Gastrocnemius medialis (tissue), 4 donors: Measurements from ENCODE around the gene TP53I13. TPM values are rescaled to one million over a fixed set of nuclear protein-coding genes. Genes with fewer than 3 reads are reported as not detected.

Experiments used
- ATAC-seq, 2 donors: fragments of 150-250 bp; one replicate each; pipeline ENCODE4 v1.9.1; 2016
- DNase-seq, 2 donors: peaks; one replicate each; pipeline ENCODE4 v3.0.0-alpha.2; 2019
- H3K27ac ChIP-seq, 4 donors: fragments of 200-600 bp; sonication (generic); 1 replicate in 1 of 4; 2 replicates in 3 of 4; pipeline ENCODE4 v1.5.1; 2016 to 2018; ENCODE audit warnings: mild to moderate bottlenecking in 2 of 4, moderate library complexity in 1 of 4
- H3K27me3 ChIP-seq, 3 donors: fragments of 200-600 bp; sonication (generic) in 2 of 3; 1 replicate in 1 of 3; 2 replicates in 2 of 3; pipeline versions ENCODE4 v1.5.1 to v1.6.0; 2016 to 2019; ENCODE audit warnings: mild to moderate bottlenecking in 1 of 3, moderate library complexity in 1 of 3
- H3K36me3 ChIP-seq, 2 donors: fragments of 200-600 bp; sonication (generic) in 1 of 2; one replicate each; pipeline ENCODE4 v1.5.1; 2017 to 2018
- H3K4me1 ChIP-seq, 2 donors: fragments of 200-600 bp; sonication (generic) in 1 of 2; one replicate each; pipeline ENCODE4 v1.5.1; 2016 to 2017; ENCODE audit warnings: mild to moderate bottlenecking in 2 of 2
- H3K4me3 ChIP-seq, 4 donors: fragments of 200-600 bp; sonication (generic) in 3 of 4; 1 replicate in 1 of 4; 2 replicates in 3 of 4; pipeline ENCODE4 v1.5.1; 2016 to 2019; ENCODE audit warnings: mild to moderate bottlenecking in 2 of 4
- H3K9me3 ChIP-seq, 3 donors: fragments of 200-600 bp; sonication (generic) in 2 of 3; 1 replicate in 1 of 3; 2 replicates in 2 of 3; pipeline ENCODE4 v1.5.1; 2016 to 2019
- POLR2A ChIP-seq, 2 donors: fragments of 450-650 bp; IDR thresholded peaks; one replicate each; pipeline ENCODE4 v1.6.1; 2017; ENCODE audit warnings: antibody characterized with exemption in 2 of 2, mild to moderate bottlenecking in 2 of 2, moderate library complexity in 2 of 2
- in situ Hi-C, 4 donors: fragments of 200-750 bp; cut with MboI; loops; one replicate each; pipeline versions ENCODE4 v1.15.0 to v1.8.0; 2017; ENCODE audit warnings: low sequenced_read_pairs in 4 of 4
- intact Hi-C: fragments of 100-400 bp; cut with DNase I; formaldehyde crosslinking; loops from one replicate; pipeline ENCODE4 v1.15.1; 2023; ENCODE audit warnings: low total_unique reads
- total RNA-seq, 4 donors: library from RNA; depleted of rRNA; stranded (reverse); fragments of >200 nt; gene quantifications; one replicate each; pipeline versions ENCODE4 v1.1.0 to v1.2.3, GENCODE V29; 2016
- TF ChIP-seq, protein P1 (sequence below), 5 experiments: fragments of 450-650 bp in 3 of 5; fragments of 200-600 bp in 2 of 5; sonication (generic) in 2 of 5; IDR thresholded peaks in 4 of 5; conservative IDR thresholded peaks in 1 of 5; 1 replicate in 4 of 5; 2 replicates in 1 of 5; pipeline ENCODE4 v1.5.1; 2016 to 2019; ENCODE audit warnings: antibody characterized with exemption in 5 of 5, mild to moderate bottlenecking in 3 of 5, moderate library complexity in 3 of 5

Gene TP53I13
- total RNA-seq, 4 donors from 2014 or later = 31.0 to 50.2 (median 32.1) TPM

DNA sequence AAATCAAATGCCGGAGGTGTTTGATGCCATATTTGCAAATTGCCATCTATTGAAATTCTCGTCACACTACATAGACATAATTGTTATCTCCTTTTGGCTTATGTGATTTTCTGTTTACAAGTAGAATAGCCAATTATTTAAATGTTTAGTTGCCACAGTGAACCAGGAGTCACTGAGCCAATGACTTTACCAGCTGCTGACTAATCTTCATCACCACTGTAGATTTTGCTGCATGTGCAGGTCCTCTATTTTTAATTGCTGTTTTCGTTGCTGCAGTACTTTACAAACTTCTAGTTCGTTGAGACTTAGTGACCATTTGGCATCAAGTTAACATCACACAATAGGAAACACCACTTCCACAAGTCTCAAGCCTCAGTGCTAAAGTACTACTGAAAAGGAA is 24.4 kb upstream of the TP53I13 start:
- DNase-seq (no peak), ATAC-seq (no peak)
- H3K27me3 ChIP-seq = no peaks in the 10 kb centered on the region
- peaks cover 0 to 1% of the 10 kb centered on the region in 2 donors for H3K4me1 ChIP-seq
- H3K36me3 ChIP-seq = peaks cover 0 to 33% of the 10 kb centered on the region in 2 donors
- H3K27ac ChIP-seq = no peak overlapping the region
- intact Hi-C loops = no loop called here
- TF ChIP-seq, protein P1, sequence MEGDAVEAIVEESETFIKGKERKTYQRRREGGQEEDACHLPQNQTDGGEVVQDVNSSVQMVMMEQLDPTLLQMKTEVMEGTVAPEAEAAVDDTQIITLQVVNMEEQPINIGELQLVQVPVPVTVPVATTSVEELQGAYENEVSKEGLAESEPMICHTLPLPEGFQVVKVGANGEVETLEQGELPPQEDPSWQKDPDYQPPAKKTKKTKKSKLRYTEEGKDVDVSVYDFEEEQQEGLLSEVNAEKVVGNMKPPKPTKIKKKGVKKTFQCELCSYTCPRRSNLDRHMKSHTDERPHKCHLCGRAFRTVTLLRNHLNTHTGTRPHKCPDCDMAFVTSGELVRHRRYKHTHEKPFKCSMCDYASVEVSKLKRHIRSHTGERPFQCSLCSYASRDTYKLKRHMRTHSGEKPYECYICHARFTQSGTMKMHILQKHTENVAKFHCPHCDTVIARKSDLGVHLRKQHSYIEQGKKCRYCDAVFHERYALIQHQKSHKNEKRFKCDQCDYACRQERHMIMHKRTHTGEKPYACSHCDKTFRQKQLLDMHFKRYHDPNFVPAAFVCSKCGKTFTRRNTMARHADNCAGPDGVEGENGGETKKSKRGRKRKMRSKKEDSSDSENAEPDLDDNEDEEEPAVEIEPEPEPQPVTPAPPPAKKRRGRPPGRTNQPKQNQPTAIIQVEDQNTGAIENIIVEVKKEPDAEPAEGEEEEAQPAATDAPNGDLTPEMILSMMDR (IDR thresholded peaks at IDR 0.05 in 4 of 5, conservative IDR thresholded peaks at IDR 0.05 in 1 of 5) = no peak
- TF ChIP-seq POLR2A (IDR thresholded peaks at IDR 0.05) = no peak
- in situ Hi-C loops = no loop called here
- H3K9me3 ChIP-seq = no peaks in the 10 kb centered on the region
- no peak overlapping the region for H3K4me3 ChIP-seq

DNA sequence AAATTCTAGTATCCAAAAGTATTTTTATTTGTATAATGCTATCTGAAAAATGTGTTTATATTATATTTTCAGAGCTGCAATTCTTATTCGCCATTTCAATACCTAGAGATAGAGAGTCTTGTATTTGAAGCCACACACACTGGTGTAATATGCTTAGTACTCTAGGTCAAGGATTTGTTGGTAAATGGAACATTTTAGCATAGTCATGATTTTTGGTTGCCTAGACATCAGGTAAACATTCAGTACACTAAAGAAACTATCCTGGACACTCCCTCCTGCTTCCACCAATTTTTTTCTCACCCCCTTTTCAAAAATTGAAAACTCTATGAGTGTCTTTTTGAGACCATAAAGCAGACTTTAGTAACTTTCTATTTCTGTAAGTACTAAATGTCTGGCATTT is 22.4 kb upstream of the TP53I13 start:
- Histone ChIP-seq H3K27ac (no peak overlapping the region), H3K27me3 (no peaks in the 10 kb centered on the region), H3K4me3 (no peak overlapping the region), H3K36me3 (peaks cover 0 to 21% of the 10 kb centered on the region in 2 donors), H3K4me1 (peaks cover 6 to 14% of the 10 kb centered on the region in 2 donors), H3K9me3 (no peaks in the 10 kb centered on the region)
- TF ChIP-seq POLR2A (IDR thresholded peaks at IDR 0.05) = no peak
- TF ChIP-seq, protein P1 (IDR thresholded peaks at IDR 0.05 in 4 of 5, conservative IDR thresholded peaks at IDR 0.05 in 1 of 5) = no peak
- ATAC-seq (no peak), DNase-seq (no peak)
- intact Hi-C loops (no loop called here), in situ Hi-C loops (no loop called here)

DNA sequence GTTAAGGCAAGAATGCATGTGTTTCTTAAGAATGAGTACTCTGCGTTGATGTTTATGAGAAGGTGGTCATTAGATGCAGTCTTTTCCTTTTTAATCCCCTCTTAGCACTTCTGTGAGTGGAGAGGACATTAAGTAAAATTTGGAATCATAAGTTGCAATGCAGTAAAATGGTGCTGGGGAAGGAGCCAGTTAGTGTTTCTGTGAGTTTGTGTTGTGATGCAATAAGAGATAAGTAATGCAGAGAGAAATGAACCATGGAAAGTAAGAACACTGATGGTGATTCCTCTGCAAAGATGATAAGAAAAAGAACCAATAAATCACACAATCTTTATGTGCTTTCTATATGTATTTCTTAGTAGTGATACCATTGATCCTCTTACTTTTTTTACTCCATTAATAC is 21.7 kb upstream of the TP53I13 start:
- peaks cover 6 to 14% of the 10 kb centered on the region in 2 donors for H3K4me1 ChIP-seq
- no peak overlapping the region for H3K27ac ChIP-seq
- in situ Hi-C loops = no loop called here
- no peak for DNase-seq
- H3K4me3 ChIP-seq = no peak overlapping the region
- no peak for ATAC-seq
- H3K36me3 ChIP-seq = peaks cover 0 to 16% of the 10 kb centered on the region in 2 donors
- intact Hi-C loops = no loop called here
- no peak for TF ChIP-seq POLR2A (IDR thresholded peaks at IDR 0.05)
- TF ChIP-seq, protein P1 (IDR thresholded peaks at IDR 0.05 in 4 of 5, conservative IDR thresholded peaks at IDR 0.05 in 1 of 5) = no peak
- no peaks in the 10 kb centered on the region for H3K27me3 ChIP-seq
- H3K9me3 ChIP-seq = no peaks in the 10 kb centered on the region

DNA sequence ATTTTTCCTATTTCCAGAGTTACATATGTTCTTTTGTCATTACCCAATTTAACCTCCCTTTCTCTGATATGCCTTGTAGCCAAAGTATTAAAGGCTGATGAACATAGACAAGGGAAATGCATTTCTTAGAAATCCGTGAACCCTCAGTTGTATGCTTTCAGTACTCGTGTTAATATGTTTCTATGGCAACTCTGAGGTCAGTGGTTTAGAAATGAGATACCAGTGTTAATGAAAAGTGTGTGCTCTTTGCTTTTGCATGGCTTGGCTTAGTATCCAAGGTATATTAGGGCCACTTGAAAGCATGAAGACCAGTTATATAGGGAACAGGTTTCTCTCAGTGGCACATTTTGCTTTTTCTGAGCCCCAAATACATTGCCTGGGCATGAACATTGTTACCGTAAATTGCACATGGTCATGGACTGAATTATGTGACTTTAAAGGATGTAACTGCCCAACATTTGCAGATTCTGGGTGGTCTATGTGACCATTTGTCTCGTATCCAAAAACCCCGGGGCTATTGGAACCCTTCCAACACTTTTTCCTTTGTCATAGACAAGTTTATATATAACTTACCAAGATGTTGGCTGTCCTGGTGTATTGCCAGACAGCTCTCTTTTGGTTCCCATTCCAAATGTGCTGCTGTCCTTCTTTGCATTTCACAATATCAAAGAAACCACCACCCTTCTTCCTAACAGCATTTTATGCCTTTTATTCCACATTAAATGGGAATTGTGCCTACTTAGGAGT is 19.2 kb upstream of the TP53I13 start:
- TF ChIP-seq POLR2A (IDR thresholded peaks at IDR 0.05) = no peak
- TF ChIP-seq, protein P1 (IDR thresholded peaks at IDR 0.05 in 4 of 5, conservative IDR thresholded peaks at IDR 0.05 in 1 of 5) = no peak
- Histone ChIP-seq H3K4me1 (peaks cover 6 to 14% of the 10 kb centered on the region in 2 donors), H3K4me3 (no peak overlapping the region), H3K9me3 (no peaks in the 10 kb centered on the region), H3K27me3 (no peaks in the 10 kb centered on the region), H3K27ac (no peak overlapping the region), H3K36me3 (no peaks in the 10 kb centered on the region)
- ATAC-seq (no peak), DNase-seq (no peak)
- intact Hi-C loops = no loop called here
- in situ Hi-C loops = no loop called here
